H1 (cell line): Measurements from ENCODE around the gene ODAPH. TPM values are rescaled to one million over a fixed set of nuclear protein-coding genes. Genes with fewer than 3 reads are reported as not detected.

Source experiments
- ASH2L ChIP-seq: fragments of 200-600, 300-600 bp; sonication (generic); IDR thresholded peaks from one replicate; pipeline ENCODE4 v1.7.1; 2017; ENCODE audit warnings: low read length
- BACH1 ChIP-seq: IDR thresholded peaks from 2 replicates; pipeline ENCODE4 v1.6.1; 2012; ENCODE audit warnings: low read length, improper control_type of control experiment
- BCL11A ChIP-seq, 2 experiments: IDR thresholded peaks; one replicate each; pipeline ENCODE4 v1.6.1; 2011; ENCODE audit warnings: low read depth in 2 of 2, low read length in 2 of 2, mild to moderate bottlenecking in 2 of 2
- BRCA1 ChIP-seq: IDR thresholded peaks from 2 replicates; pipeline ENCODE4 v1.6.1; 2012; ENCODE audit warnings: low read depth, low read length, improper control_type of control experiment
- CBX5 ChIP-seq: fragments of 300-800, 300-1000 bp; sonication (generic); IDR thresholded peaks from 2 replicates; pipeline ENCODE4 v1.7.1; 2016; ENCODE audit warnings: antibody characterized with exemption, low read length, low read depth
- CBX8 ChIP-seq: fragments of 300-800, 300-1000 bp; sonication (generic); IDR thresholded peaks from 2 replicates; pipeline ENCODE4 v1.7.1; 2016; ENCODE audit warnings: low read depth, low read length, borderline replicate concordance
- CEBPB ChIP-seq: IDR thresholded peaks from 2 replicates; pipeline ENCODE4 v1.6.1; 2012; ENCODE audit warnings: low read depth, low read length
- CHD1 ChIP-seq: IDR thresholded peaks from 2 replicates; pipeline ENCODE4 v1.6.1; 2012; ENCODE audit warnings: low read depth, low read length, improper control_type of control experiment
- CHD2 ChIP-seq: IDR thresholded peaks from 2 replicates; pipeline ENCODE4 v1.6.1; 2012; ENCODE audit warnings: low read length, improper control_type of control experiment
- CREB1 ChIP-seq: IDR thresholded peaks from 2 replicates; pipeline ENCODE4 v1.6.1; 2012; ENCODE audit warnings: inconsistent platforms
- EP300 ChIP-seq, 2 experiments: IDR thresholded peaks; 1 replicate in 1 of 2; 2 replicates in 1 of 2; pipeline ENCODE4 v1.6.1; 2011 to 2012; ENCODE audit warnings: low read depth in 2 of 2, low read length in 2 of 2, mild to moderate bottlenecking in 2 of 2, borderline replicate concordance in 1 of 2, inconsistent platforms in 1 of 2, moderate library complexity in 1 of 2
- JUN ChIP-seq: IDR thresholded peaks from 2 replicates; pipeline ENCODE4 v1.6.1; 2011; ENCODE audit warnings: low read depth, mild to moderate bottlenecking, improper control_type of control experiment, low read length
- JUND ChIP-seq: IDR thresholded peaks from 2 replicates; pipeline ENCODE4 v1.6.1; 2011; ENCODE audit warnings: mild to moderate bottlenecking, improper control_type of control experiment, low read length
- KDM1A ChIP-seq: fragments of 200-600, 300-600 bp; sonication (generic); IDR thresholded peaks from 2 replicates; pipeline ENCODE4 v1.7.1; 2016; ENCODE audit warnings: mild to moderate bottlenecking, low read length, borderline replicate concordance
- KDM5A ChIP-seq: fragments of 200-600 bp; IDR thresholded peaks from 2 replicates; pipeline ENCODE4 v1.7.1; 2012; ENCODE audit warnings: mild to moderate bottlenecking, low read length, inconsistent platforms, mixed read lengths
- POLR2AphosphoS5 ChIP-seq: IDR thresholded peaks from 2 replicates; pipeline ENCODE4 v1.6.1; 2011; ENCODE audit warnings: low read depth, low read length
- POU5F1 ChIP-seq: IDR thresholded peaks from 2 replicates; pipeline ENCODE4 v1.6.1; 2011; ENCODE audit warnings: low read depth, mild to moderate bottlenecking, low read length, moderate library complexity
- SIX5 ChIP-seq: IDR thresholded peaks from 2 replicates; pipeline ENCODE4 v1.6.1; 2011; ENCODE audit warnings: mild to moderate bottlenecking, low read depth, low read length
- SP2 ChIP-seq: IDR thresholded peaks from 2 replicates; pipeline ENCODE4 v1.6.1; 2012; ENCODE audit warnings: mild to moderate bottlenecking, low read length, inconsistent platforms
- SRF ChIP-seq: IDR thresholded peaks from 2 replicates; pipeline ENCODE4 v1.6.1; 2011; ENCODE audit warnings: mild to moderate bottlenecking, low read depth, low read length, moderate library complexity
- TAF1 ChIP-seq: IDR thresholded peaks from 2 replicates; pipeline ENCODE4 v1.6.1; 2011; ENCODE audit warnings: mild to moderate bottlenecking, low read depth, low read length
- TCF12 ChIP-seq: IDR thresholded peaks from 2 replicates; pipeline ENCODE4 v1.6.1; 2011; ENCODE audit warnings: low read depth, mild to moderate bottlenecking, low read length
- TEAD4 ChIP-seq: IDR thresholded peaks from 2 replicates; pipeline ENCODE4 v1.6.1; 2012; ENCODE audit warnings: low read depth, low read length, inconsistent platforms, mixed read lengths
- USF2 ChIP-seq: IDR thresholded peaks from 2 replicates; pipeline ENCODE4 v1.6.1; 2011; ENCODE audit warnings: low read length, improper control_type of control experiment
- ZNF274 ChIP-seq: IDR thresholded peaks from 2 replicates; pipeline ENCODE4 v1.7.0; 2012; ENCODE audit warnings: low read length, borderline replicate concordance; ENCODE audit errors: extremely low read depth
- polyA plus RNA-seq, 7 experiments: library from polyadenylated mRNA; depleted of rRNA in 3 of 7; stranded (reverse) in 5 of 7; unstranded in 2 of 7; fragments of >200 nt in 5 of 7; fragments of 200-250 nt in 2 of 7; gene quantifications; 1 replicate in 5 of 7; 2 replicates in 1 of 7; 4 replicates in 1 of 7; pipeline versions ENCODE4 v1.2.1 to v1.2.3, GENCODE V29; 2011 to 2013; ENCODE audit warnings: missing spikeins in 2 of 7, mixed read lengths in 2 of 7
- total RNA-seq: library from RNA; stranded (reverse); fragmentation: NEBNext Ultra II Directional; extraction: Animal tissue kit (Norgen Biotek cat#: 25700); gene quantifications from 2 replicates; pipeline ENCODE4 v1.2.1, GENCODE V29; 2021

ODAPH gene
- total and polyA plus RNA-seq, 2 of the 8 experiments (the other 6 are each of a cell fraction or from before 2014, with no cell fraction given) = not detected

DNA sequence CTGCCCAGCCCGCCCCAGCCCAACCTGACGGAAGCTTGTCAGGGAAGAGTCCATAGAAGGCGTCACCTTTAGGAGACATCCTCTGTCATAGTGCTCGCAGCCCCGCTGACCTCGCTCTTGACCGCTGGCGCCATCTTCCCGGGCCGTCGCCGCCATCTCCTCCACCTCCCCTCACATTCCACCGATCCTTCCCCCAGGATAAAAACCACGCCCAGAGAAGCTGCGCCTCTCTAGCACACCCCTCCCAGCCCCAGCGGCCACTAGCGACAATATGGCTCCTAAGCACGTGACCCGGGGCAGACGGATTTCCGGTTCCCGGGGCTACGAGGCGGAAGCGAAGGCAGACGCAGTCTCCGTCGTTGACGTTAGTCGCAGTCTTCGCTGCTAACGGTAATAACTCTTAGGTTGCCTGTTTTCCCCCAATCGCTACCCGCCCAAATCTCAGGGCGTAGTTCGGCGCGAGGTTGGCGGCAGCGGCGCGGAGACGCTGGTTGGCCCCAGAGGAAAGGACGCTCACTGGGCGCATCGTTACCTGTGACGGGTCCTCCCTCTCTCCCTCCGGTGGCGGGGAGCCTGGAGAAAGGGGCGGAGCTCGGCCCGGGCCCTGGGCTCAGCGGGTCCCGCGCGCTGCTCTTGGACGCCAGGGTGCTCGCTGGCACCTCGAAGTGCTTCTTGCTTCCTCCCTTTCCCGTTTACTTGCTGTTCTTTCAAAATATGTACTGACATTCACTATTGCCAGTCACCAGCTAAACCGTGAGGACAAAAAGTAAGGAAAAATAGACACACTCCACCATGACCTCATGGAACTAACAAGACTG lies 41.5 kb upstream of the ODAPH start, which contains the start of the genes RCHY1 and THAP6 (continued):
- no peak for TF ChIP-seq TCF12
- TF ChIP-seq BACH1 = 0 out of 2 replicates have a peak, but pooled peaks have one; percentile 20
- peak; percentile 95 for TF ChIP-seq TEAD4
- TF ChIP-seq POLR2AphosphoS5 = peak; percentile 95
- TF ChIP-seq KDM5A = 0 out of 2 replicates have a peak, but pooled peaks have one; percentile 35
- peak; percentile 75 for TF ChIP-seq CREB1
- no peak for TF ChIP-seq POU5F1
- TF ChIP-seq BCL11A (IDR thresholded peaks at IDR 0.05; ENCODE audit: low read depth in 2 of 2, low read length in 2 of 2) = no peak
- no peak for TF ChIP-seq JUND
- TF ChIP-seq USF2 = peak; percentile 95
- TF ChIP-seq ASH2L = peak; percentile 99
- TF ChIP-seq CEBPB = no peak
- TF ChIP-seq JUN = no peak
- no peak for TF ChIP-seq CBX8
- no peak for TF ChIP-seq BRCA1
- TF ChIP-seq CHD2 = peak; percentile 57; the same call in 1 of the 2 replicates
- TF ChIP-seq CBX5 = no peak
- no peak for TF ChIP-seq SIX5
- no peak for TF ChIP-seq SP2
- no peak for TF ChIP-seq SRF
- TF ChIP-seq CHD1 = no peak
- TF ChIP-seq TAF1 = peak; percentile 88
- no peak for TF ChIP-seq ZNF274
- peak; percentile 48; the same call in 1 of the 2 replicates for TF ChIP-seq KDM1A
- no peak for TF ChIP-seq EP300 (IDR thresholded peaks at IDR 0.05; ENCODE audit: borderline replicate concordance in 1 of 2, low read depth in 2 of 2, low read length in 2 of 2)
